Measurements from ENCODE around the gene GALK2.

DNA sequence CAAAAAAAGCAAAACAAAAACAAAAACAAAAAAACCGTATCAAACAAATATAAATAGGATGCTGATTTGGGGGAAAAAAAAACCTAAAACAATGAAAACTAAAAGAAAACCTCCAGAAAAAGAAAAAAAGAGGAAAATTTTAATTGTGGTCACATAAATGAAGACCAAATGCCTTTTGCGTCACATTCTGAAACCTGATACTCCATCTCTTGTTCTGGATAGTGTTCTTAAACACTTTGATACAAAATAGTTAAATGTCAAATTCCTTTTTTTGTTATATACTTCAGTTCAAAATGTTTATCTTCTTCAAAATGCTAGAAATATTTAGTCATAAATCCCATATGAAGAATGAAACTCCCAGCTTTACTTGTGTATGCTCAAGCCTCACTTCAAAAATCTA lies 45.7 kb upstream of the GALK2 start:
- TF ChIP-seq, protein P1, sequence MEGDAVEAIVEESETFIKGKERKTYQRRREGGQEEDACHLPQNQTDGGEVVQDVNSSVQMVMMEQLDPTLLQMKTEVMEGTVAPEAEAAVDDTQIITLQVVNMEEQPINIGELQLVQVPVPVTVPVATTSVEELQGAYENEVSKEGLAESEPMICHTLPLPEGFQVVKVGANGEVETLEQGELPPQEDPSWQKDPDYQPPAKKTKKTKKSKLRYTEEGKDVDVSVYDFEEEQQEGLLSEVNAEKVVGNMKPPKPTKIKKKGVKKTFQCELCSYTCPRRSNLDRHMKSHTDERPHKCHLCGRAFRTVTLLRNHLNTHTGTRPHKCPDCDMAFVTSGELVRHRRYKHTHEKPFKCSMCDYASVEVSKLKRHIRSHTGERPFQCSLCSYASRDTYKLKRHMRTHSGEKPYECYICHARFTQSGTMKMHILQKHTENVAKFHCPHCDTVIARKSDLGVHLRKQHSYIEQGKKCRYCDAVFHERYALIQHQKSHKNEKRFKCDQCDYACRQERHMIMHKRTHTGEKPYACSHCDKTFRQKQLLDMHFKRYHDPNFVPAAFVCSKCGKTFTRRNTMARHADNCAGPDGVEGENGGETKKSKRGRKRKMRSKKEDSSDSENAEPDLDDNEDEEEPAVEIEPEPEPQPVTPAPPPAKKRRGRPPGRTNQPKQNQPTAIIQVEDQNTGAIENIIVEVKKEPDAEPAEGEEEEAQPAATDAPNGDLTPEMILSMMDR (IDR thresholded peaks at IDR 0.05; ENCODE audit: low read length), result no peak
- no peak for TF ChIP-seq EZH2 (IDR thresholded peaks at IDR 0.05; ENCODE audit: borderline replicate concordance, low read length)

Data from OCI-LY1 (cell line).